ENCODE measurements around the gene TFAP2A. TPM values are rescaled to one million over a fixed set of nuclear protein-coding genes. Genes with fewer than 3 reads are reported as not detected.

Gene TFAP2A
- polyA plus RNA-seq, 1 donor (not counting 4 experiments of a cell fraction or from before 2014, with no cell fraction given) = 30.2 TPM

DNA sequence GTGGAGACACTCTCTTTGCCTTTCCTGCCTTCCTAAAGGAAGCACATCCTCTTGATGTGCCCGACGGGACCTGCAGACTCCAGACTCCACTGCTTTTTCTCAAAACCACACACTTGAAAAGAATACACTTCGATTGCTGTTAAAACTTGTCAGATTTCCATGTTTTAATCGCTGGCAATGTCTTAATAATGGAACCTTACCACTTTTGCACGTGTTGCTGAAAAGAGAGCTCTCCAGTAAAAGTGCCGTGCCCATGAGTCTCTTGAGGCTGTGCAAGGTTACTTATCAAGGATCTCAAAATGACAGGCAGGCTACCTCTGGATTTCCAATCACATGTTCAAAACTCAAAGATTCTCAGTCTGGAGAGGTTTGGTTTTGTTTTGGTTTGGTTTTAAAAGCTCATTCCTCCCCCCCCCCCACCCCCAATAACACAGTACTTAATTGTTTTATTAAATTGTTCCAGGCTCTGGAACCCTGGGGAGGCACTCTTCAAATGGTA is 12.0 kb upstream of the TFAP2A start:
- H3K36me3 ChIP-seq (ENCODE audit: control insufficient read depth in 2 of 2, extremely low read depth in 1 of 2, insufficient read depth in 2 of 2, low read length in 2 of 2) = no peaks in the 10 kb centered on the region

DNA sequence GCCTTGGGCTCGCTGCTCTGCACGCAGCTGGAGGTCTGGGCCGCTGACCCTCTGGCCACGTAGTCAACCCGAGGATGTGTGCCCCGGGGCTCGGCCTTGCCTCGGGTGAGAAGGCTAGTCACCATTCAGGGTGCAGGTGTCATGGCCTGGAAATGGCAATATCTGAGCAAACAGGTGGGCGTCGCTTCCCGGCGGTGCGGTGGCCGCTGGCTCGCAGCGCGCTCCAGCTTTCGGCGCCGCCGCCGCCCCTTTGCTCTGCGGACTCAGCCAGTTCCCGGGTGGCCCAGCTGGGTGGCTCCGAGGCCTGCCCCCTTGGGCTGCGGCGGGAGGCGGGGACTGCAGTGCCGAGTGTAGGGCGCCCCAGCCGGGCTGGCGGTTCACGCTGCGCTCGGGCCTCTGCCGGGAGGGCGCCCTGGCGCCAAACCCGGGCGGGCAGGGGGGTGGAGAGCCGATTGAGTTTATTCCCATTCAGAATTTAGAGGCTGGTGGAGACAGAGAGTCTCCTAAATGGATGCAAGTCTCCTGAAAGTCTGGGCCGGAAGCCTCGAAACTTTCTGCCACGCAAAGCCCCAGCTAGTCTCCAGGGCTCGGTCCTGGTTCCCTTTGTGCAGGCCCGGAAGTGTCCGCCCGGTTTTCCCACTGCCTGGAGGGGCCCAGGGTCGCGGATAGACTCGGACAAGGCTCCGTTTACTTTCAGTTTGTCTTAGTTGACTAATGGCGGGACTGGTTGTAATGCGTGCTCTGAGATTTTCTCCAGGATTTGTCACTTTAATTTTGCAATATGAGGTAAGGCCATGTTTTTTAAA is 11.3 kb upstream of the TFAP2A start:
- no peaks in the 10 kb centered on the region for H3K9me1 ChIP-seq (ENCODE audit: control insufficient read depth, extremely low read depth, insufficient read depth, low read length)
- dilution Hi-C loops (cut with MboI; ENCODE audit: extremely low pct_ligation_motif_present, low sequenced_read_pairs) = no loop called here
- peak overlapping the region; percentile 96 for H3K4me2 ChIP-seq (ENCODE audit: control insufficient read depth, extremely low read depth, insufficient read depth, low read depth, low read length)
- H3K36me3 ChIP-seq (ENCODE audit: control insufficient read depth in 2 of 2, extremely low read depth in 1 of 2, insufficient read depth in 2 of 2, low read length in 2 of 2) = no peaks in the 10 kb centered on the region
- no peaks in the 10 kb centered on the region for H3K9me3 ChIP-seq (ENCODE audit: control insufficient read depth, low read depth, low read length)
- peak overlapping the region; percentile 39 to 83 (median 77) for H3K4me3 ChIP-seq (ENCODE audit: control insufficient read depth in 2 of 3, extremely low read depth in 1 of 3, insufficient read depth in 2 of 3, low read depth in 1 of 3, low read length in 3 of 3)
- DNase-seq (ENCODE audit: low read depth, low spot score) (no peak), FAIRE-seq (peak; percentile 73)
- H3K27ac ChIP-seq (ENCODE audit: control insufficient read depth, insufficient read depth, low read length) = peak overlapping the region; percentile 94
- peaks cover 52% of the 10 kb centered on the region for H3K4me1 ChIP-seq (ENCODE audit: control insufficient read depth, extremely low read depth, insufficient read depth, low read length)
- peak overlapping the region; percentile 84 for H2AFZ ChIP-seq (ENCODE audit: control insufficient read depth, low read length)
- peak overlapping the region; percentile 92 for H3K9ac ChIP-seq (ENCODE audit: control insufficient read depth, extremely low read depth, insufficient read depth, low read length)
- TF ChIP-seq EZH2 (IDR thresholded peaks at IDR 0.05; ENCODE audit: low read length) = no peak
- TF ChIP-seq, protein P1, sequence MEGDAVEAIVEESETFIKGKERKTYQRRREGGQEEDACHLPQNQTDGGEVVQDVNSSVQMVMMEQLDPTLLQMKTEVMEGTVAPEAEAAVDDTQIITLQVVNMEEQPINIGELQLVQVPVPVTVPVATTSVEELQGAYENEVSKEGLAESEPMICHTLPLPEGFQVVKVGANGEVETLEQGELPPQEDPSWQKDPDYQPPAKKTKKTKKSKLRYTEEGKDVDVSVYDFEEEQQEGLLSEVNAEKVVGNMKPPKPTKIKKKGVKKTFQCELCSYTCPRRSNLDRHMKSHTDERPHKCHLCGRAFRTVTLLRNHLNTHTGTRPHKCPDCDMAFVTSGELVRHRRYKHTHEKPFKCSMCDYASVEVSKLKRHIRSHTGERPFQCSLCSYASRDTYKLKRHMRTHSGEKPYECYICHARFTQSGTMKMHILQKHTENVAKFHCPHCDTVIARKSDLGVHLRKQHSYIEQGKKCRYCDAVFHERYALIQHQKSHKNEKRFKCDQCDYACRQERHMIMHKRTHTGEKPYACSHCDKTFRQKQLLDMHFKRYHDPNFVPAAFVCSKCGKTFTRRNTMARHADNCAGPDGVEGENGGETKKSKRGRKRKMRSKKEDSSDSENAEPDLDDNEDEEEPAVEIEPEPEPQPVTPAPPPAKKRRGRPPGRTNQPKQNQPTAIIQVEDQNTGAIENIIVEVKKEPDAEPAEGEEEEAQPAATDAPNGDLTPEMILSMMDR (optimal IDR thresholded peaks at IDR 0.05 in 1 of 3, IDR thresholded peaks at IDR 0.05 in 1 of 3, conservative IDR thresholded peaks at IDR 0.05 in 1 of 3; ENCODE audit: extremely low read depth in 1 of 3, insufficient read depth in 2 of 3, low read length in 3 of 3) = peak in 2 of 3 experiments; percentile 18 to 39
- H3K27me3 ChIP-seq (ENCODE audit: control insufficient read depth, extremely low read depth, insufficient read depth, low read length) = no peaks in the 10 kb centered on the region
- H4K20me1 ChIP-seq (ENCODE audit: control insufficient read depth, extremely low read depth, insufficient read depth, low read length) = no peaks in the 10 kb centered on the region
- no peaks in the 10 kb centered on the region for H3K79me2 ChIP-seq (ENCODE audit: control insufficient read depth, insufficient read depth, low read length)

More for the DNA sequence above, 12.0 kb upstream of the TFAP2A start:
- Histone ChIP-seq H3K9me3 (ENCODE audit: control insufficient read depth, low read depth, low read length) (no peaks in the 10 kb centered on the region), H2AFZ (ENCODE audit: control insufficient read depth, low read length) (peak overlapping the region; percentile 84), H3K79me2 (ENCODE audit: control insufficient read depth, insufficient read depth, low read length) (no peaks in the 10 kb centered on the region), H3K4me2 (ENCODE audit: control insufficient read depth, extremely low read depth, insufficient read depth, low read depth, low read length) (peak overlapping the region; percentile 96), H3K9ac (ENCODE audit: control insufficient read depth, extremely low read depth, insufficient read depth, low read length) (peak overlapping the region; percentile 92), H3K9me1 (ENCODE audit: control insufficient read depth, extremely low read depth, insufficient read depth, low read length) (no peaks in the 10 kb centered on the region), H3K4me1 (ENCODE audit: control insufficient read depth, extremely low read depth, insufficient read depth, low read length) (peaks cover 59% of the 10 kb centered on the region), H3K27ac (ENCODE audit: control insufficient read depth, insufficient read depth, low read length) (peak overlapping the region; percentile 94), H3K4me3 (ENCODE audit: control insufficient read depth in 2 of 3, extremely low read depth in 1 of 3, insufficient read depth in 2 of 3, low read depth in 1 of 3, low read length in 3 of 3) (peak overlapping the region; percentile 39 to 83 (median 77)), H4K20me1 (ENCODE audit: control insufficient read depth, extremely low read depth, insufficient read depth, low read length) (no peaks in the 10 kb centered on the region), H3K27me3 (ENCODE audit: control insufficient read depth, extremely low read depth, insufficient read depth, low read length) (no peaks in the 10 kb centered on the region)
- DNase-seq (ENCODE audit: low read depth, low spot score) (no peak), FAIRE-seq (no peak)
- dilution Hi-C loops (cut with MboI; ENCODE audit: extremely low pct_ligation_motif_present, low sequenced_read_pairs) = no loop called here
- TF ChIP-seq EZH2 (IDR thresholded peaks at IDR 0.05; ENCODE audit: low read length) = no peak
- TF ChIP-seq, protein P1 (optimal IDR thresholded peaks at IDR 0.05 in 1 of 3, IDR thresholded peaks at IDR 0.05 in 1 of 3, conservative IDR thresholded peaks at IDR 0.05 in 1 of 3; ENCODE audit: extremely low read depth in 1 of 3, insufficient read depth in 2 of 3, low read length in 3 of 3) = no peak
